T-helper 2 cell treated with Interferon-gamma antibody and Interleukin-4, amounts not matched to agents 100 ng/mL and 5 ng/mL, for 36 hours (primary cell): ENCODE data around the gene ARHGAP28. TPM values are rescaled to one million over a fixed set of nuclear protein-coding genes. Genes with fewer than 3 reads are reported as not detected.

Experiments
- intact Hi-C: fragments of 100-400 bp; cut with micrococcal nuclease; formaldehyde crosslinking; loops from one replicate; pipeline ENCODE4 v1.15.1; 2023
- total RNA-seq: library from RNA; stranded (reverse); gene quantifications from 2 replicates; pipeline ENCODE4 v1.2.3, GENCODE V29; 2022

Gene ARHGAP28, protein sequence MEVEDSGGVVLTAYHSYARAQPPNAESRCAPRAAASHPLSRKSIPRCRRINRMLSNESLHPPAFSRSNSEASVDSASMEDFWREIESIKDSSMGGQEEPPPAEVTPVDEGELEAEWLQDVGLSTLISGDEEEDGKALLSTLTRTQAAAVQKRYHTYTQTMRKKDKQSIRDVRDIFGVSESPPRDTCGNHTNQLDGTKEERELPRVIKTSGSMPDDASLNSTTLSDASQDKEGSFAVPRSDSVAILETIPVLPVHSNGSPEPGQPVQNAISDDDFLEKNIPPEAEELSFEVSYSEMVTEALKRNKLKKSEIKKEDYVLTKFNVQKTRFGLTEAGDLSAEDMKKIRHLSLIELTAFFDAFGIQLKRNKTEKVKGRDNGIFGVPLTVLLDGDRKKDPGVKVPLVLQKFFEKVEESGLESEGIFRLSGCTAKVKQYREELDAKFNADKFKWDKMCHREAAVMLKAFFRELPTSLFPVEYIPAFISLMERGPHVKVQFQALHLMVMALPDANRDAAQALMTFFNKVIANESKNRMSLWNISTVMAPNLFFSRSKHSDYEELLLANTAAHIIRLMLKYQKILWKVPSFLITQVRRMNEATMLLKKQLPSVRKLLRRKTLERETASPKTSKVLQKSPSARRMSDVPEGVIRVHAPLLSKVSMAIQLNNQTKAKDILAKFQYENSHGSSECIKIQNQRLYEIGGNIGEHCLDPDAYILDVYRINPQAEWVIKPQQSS
- not detected in 2 replicates for total RNA-seq

- intact Hi-C loops, result no loop called here
Measured at GRCh38 chr18:6729247-6730091, at the start of gene ARHGAP28. TSS of gene ARHGAP28 (plus strand) at chr18:6729716. CDS start at chr18:6729822, 106 bp downstream.

DNA sequence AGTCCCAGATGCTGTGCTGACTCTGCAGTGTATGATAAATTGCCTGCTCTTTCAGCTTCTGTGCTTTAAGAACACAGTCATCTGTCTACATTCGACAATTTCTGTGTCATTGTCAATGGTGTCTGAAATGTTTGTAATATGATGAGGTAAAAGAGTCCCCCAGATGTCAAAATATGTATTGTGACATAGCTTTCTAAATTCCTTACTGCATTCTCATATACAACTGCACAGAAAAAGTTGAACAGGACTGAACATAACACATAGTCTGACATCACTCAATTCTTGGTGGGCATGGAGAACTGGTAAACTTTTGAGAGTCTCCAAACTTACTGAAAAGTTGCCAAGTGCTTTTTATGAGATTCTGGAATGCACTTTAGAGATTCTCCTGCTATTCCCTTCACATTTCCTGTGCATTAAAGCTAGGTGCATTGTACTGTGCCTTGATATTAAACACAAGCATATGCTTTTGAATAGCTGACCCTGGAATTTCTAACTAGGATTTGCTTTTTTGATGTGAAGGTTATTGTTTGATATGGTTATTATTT is 48.1 kb upstream of the ARHGAP28 start:
- intact Hi-C loops, result no loop called here

DNA sequence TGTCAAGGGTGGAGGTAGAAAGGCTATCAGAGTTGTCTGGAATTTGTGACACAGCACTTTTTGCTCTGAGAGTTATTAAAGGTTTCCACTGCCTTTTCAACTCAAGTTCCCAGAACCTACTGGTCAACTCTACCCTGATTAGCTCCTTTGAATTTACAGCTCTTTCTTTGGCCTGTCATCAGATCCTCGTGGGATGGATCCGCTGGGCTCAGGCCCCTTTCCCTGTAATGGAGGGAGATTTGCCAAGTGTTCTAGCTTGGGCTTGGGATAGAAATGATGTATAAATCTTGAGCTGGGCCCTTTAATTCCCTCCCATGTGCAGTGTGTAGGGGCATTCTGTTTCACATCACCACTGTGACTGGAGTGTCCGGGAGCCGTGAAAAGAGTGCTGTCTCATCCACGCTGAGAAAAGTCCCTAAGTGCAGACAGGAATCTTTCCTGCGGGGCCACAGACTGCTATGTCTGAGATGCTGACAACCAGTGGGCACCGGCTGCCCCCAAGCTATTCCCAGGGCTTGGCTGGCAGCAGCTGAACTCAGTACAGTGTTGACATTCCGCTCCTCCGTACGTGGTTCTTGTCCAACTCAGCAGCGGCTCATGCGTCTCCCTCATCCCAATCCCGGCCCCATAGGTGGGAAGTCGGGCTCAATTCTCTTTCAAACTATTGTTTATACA is 46.9 kb upstream of the ARHGAP28 start:
- intact Hi-C loops, result no loop called here

DNA sequence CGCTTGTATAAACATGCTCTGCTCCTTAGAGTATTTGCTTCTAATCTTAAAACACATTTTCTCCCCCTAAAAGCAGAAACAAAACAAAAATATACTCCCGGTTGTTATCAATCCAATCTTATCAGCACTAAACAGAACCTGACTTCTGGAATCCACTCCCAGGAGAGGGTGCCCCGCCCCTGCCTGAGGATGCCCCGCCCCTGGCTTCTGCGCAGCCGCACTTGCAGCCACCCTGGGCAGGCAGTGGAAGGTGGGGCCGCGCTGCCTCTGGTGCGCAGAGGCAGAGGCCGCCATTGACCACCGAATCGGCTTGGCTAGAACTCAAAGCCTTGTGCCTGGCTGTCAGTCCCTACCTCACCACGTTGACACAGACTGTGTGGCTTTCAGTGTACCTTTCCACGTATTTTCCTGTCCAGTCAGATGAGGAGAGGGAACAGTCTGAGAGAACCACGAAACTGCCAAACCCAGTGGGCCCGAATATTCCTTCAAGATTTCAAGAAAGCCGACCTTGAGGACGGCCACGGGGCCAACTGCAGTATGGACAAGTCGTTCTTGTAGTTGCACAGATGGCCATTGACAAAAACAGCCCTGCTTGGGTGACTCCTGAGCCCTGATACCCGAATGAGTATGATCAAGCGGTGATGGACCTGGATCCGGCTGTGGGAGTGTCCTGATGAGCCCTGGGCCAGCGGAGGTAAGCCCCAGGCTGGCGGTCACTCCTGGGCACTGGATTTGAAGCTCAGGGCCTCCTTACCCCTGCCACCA is 46.2 kb upstream of the ARHGAP28 start:
- intact Hi-C loops, result no loop called here

- intact Hi-C loops, result no loop called here
Measured at GRCh38 chr18:6687676-6688075, 41.8 kb upstream of the ARHGAP28 start.

DNA sequence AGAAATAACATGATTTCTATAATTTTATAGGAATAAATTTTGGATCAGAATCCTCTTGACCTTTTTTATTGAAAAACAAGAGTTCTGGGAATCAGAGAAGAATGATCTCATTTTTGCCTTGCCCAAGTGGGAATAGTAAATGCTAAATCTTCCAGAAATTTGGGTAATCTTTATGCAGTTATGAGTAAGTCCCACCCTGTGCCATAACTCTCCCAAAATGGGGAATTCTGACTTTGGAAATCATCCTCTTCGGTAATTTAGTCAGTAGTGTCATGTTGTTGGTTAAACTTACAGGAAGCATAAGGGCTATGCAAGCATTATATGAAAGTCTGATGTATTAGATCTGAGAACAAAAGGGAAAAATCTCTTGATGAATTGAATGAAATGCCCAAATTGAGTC is 20.6 kb upstream of the ARHGAP28 start:
- intact Hi-C loops, result no loop called here

GRCh38 chr18:6711467-6711866 is 18.0 kb upstream of the ARHGAP28 start:
- intact Hi-C loops, result no loop called here

DNA sequence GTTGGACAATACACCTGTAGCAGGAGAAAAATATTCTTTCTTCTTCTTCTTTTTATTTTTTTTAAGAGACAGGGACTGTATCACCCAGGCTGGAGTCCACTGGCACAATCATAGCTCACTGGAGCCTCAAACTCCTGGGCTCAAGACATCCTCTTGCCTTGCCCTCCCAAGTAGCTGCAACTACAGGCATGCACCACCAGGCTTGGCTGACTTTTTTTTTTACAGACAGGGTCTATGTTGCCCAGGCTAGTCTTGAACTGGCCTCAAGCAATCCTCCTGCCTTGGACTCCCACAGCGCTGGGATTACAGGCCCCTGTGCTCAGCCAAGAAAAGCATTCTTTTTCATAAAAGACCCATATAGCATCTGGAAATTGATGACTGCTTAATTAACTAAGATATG is 17.1 kb upstream of the ARHGAP28 start:
- intact Hi-C loops, result no loop called here

GRCh38 chr18:6714010-6714409 is 15.5 kb upstream of the ARHGAP28 start:
- intact Hi-C loops, result no loop called here

- intact Hi-C loops, result no loop called here
Measured at GRCh38 chr18:6718267-6718666, 11.2 kb upstream of the ARHGAP28 start.

GRCh38 chr18:6719098-6719846 is 10.2 kb upstream of the ARHGAP28 start:
- intact Hi-C loops, result no loop called here

DNA sequence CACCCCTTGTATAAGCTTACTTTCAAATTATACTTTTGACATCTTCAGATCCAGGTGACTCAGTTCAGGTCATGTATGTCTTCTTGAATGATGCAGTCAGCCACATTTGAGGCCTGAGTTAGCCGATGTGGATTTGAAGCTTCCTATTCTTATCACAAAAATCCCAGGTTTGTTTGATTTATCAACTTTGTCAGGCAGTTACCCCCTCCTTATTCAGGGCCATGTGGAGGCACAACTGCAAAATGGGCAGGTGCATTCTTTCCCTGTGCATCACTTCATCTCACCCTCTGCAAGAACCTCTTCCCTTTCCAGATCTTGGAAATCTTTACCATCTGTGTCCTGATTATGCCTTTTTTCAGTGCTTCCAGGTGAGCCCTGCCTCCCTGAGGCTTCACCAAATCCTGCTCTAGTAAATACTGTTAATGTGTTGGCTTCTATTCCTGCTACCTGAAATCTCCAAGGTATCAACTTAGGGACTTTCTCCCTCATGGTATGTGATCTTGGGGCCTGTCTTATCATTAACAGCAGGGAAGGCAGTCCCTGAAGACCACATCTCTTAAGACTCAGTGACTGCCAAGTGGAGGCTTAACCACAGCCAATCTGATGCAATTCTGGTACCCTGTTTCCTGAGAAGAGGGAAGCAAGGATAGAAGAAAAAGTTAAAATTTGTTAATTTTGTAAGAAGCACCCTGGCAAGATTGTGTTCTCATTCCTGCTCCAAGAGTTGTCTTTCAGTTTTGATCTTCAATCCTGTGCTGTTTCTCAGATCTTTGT is 9.4 kb upstream of the ARHGAP28 start:
- intact Hi-C loops, result no loop called here

- intact Hi-C loops, result no loop called here
Measured at GRCh38 chr18:6721755-6722154, 7.8 kb upstream of the ARHGAP28 start.

DNA sequence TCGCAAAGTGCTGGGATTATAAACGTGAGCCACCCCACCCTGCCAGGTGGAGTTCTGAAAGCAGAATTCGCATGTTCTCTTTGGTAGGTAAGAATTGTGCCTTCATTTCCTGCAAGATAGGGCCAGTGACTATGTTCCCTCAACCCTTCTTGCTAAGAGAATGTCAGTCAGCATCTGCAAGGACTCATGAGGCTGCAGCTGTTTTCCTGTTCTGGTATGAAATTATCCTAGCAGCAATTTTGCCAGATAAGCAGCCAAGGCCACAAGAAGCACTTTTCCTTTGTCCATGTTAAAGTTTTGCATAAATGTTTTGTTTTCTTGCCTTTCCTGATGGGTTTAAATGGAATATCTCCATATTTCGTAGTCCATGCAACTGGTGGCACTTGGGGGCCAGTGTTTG is 6.8 kb upstream of the ARHGAP28 start:
- intact Hi-C loops, result no loop called here

GRCh38 chr18:6724331-6724730 is 5.2 kb upstream of the ARHGAP28 start:
- intact Hi-C loops, result no loop called here

DNA sequence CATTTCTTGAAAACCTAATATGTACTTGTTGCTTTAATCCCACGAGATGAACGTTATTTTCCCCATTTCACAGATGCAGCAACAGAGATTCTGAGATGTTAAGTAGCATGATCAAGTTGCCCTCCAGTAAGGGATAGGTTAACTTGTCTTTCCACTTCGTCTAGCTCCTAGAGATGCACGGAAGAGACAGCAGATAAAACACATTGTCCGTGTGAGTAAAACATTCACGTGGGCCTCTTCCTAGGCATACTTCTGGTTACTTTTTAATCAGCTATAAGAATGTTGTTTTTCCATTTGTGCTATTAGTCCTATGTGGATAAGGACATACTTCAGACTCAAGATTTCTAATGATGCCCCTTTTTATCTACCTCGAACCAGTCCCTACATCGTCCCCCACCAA is 1.2 kb upstream of the ARHGAP28 start:
- intact Hi-C loops, result no loop called here

GRCh38 chr18:6728809-6729246 is 688 bp upstream of the ARHGAP28 start:
- intact Hi-C loops, result no loop called here

- intact Hi-C loops, result no loop called here
Measured at GRCh38 chr18:6730416-6731221, 1.1 kb downstream of the ARHGAP28 start.
